Glomerular visceral epithelial cell (primary cell): Measurements from ENCODE around the gene ORC2.
"Not testable (repeated sequence)": the region's sequence is repeated elsewhere in the genome, so short reads cannot be mapped to it uniquely, and the experiment has no call there.

ENCODE experiments used
- DNase-seq: peaks from one replicate; pipeline ENCODE4 v3.0.0-alpha.2; 2016; ENCODE audit errors: extremely low spot score

ORC2 gene

DNA sequence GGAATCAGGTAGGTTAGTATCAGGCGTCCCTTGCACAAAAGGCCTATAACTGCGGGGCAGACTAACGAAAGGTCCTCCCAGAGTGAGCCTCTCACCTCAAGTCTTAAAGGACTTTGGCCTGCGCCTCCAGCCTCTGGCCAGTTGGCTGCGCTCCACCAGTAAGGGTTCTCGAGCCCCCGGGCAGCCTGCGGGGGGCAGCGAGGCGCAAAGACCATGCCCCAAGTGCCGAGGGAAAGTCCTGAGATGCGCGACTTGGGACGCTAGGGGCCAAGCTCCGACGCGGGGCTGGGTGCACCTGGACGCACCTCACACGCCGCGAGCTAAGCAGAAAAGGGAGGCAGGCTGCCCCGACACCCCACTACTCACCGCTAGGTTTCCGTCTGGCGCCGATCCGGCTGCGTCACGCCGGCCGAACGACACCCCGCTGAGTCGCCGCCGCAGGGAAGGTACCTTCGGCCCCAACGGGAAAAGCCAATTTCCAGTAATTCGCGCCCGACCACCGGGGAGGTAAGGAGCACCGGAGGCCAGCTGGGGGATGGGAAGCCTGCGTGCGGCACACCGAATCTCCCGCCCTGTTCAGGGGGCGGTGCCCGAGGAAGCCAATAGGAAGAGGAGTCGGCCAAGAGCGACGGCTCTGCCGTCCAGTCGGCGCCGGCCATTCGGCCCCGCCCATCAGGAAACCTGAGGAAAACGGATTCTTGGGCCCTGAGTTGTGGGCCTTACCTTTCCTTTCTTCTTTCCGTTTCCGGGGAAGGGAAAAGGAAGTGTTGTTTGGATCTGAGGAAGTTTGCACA lies at the start of gene ORC2:
Gene ORC2 (minus strand): TSS at position 537 of the 794 bp plus-strand sequence. CDS start 5,537 bp downstream, outside the sequence.
- peak; percentile 97 for DNase-seq

DNA sequence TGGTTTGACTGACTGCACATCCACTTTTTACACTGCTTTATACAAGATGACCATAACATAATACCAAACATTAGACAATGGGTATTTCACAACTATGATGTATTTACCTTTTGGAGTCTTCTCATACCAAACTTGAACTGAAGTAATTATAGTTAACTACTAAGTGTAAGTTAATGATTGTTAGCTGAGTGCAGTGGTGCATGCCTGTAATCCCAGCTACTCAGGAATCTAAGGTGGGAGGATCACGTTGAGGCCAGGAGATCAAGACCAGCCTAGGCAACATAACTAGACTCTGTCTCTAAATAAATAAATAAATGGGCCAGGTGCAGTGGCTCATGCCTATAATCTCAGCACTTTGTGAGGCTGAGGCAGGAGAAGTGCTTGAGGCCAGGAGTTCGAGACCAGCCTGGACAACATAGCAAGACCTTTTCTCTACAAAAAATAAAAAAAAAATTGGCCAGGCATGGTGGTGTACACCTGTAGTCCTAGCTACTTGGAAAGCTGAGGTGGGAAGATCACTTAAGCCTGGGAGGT lies 44.9 kb upstream of the ORC2 start:
- peak; percentile 79 for DNase-seq

DNA sequence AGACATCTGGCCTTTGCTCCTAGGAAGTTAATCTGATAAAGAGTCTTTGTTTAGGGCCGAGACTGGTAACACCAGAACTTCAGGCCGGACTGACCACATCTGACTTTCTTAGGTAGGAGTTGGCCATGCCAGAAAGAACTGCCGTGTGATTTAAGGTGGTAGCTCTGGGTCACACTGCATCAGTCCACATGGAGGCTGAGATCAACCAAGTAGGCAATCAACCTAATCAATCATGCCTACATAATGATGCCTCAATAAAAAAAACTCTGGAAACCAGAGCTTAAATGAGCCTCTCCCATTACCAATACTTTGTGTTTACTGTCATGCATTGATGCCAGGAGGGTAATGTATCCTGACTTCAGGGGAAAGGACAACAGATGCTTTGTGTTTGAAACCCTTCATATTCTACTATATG lies 44.1 kb upstream of the ORC2 start:
- no peak for DNase-seq

DNA sequence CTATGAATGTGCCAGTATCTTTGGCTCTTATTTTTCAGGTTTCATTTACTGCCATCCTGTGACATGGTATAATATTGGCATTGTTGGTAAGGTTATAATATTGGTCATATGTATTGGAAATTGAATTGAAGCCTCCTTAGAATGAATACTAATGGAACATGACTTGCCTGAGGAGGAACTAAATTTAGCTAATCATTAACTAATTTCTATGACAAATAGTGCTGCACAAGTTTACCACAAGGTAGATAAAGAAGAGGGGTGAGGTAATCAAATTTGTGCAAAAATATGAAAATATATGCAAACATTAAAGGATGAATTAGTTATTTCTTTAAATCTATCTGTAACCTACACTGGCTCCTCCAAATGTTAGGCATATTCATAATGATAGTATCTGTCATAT lies 43.2 kb upstream of the ORC2 start:
- peak; percentile 13 for DNase-seq

DNA sequence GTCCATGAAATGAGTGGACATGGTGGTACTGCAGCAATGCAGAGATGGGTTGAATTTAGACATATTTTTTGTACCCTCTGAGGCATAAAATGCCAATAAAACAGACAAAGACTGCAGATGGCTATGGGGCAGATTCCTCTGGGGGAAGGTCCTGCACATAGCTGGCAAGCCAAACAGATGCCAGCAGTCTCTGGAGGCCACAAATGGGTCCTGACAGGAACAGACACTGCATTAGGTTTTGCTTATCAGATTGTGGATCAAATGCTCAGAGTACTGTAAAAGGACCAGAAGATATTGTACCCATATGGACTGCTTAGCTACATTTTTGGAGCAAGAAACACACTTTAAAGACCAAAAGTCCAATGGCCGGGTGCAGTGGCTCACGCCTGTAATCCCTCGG lies 40.9 kb upstream of the ORC2 start:
- DNase-seq = no peak

DNA sequence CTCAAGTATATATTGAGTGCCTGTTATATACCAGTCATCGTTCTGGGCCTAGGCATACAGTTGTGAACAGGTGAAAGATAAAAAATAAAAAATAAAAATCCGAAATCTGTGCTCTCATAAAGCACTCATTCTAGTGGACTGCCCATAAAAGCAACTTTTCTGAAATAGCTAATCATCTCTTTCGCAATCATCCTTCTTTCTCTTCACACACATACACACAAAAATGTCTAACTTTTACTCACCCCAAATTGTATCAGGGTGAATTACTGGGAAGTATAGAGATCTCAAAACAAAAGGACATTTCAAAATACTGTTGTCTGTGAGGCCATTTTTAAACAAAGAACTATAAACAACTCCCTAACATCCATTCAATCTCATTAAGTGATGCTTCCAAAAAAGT lies 29.6 kb upstream of the ORC2 start:
- no peak for DNase-seq

DNA sequence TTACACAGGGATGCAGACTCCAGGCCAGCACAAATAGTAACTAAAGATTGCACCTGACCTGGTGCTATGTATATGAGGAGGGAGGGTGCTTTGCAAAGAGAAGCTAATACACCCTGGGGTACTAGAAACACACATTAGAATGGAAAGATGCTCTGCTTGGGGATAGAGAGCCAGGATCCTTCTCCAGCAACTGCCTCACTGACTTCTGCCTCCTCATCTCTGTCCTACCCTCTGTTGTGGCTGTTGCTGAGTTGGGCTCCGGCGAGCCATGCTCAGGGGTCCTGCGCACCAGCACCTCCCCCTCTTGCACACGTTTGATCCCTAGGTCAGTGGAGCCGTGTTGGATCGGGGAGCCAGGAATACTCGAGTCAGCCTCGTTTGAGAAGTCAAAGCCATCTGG lies 23.7 kb upstream of the ORC2 start:
- DNase-seq = no peak

DNA sequence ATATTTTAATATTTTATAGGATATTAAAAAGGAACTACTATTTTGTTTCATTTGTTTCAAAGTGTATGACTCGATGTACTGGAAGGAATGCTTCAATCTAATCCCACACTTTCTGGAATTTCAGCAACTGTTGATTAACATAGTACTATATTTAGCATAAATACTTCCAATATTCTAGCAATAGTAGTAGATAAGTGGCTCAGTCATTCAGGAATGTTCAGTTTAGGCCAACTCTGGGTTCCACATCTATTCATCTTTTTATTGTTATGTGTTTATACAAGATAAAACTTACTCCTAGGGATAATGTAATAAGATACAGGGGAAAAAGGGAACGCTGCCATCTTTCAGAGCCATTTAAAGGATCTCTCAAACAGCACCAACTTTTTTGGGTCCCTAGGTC lies 22.3 kb upstream of the ORC2 start:
- no peak for DNase-seq

DNA sequence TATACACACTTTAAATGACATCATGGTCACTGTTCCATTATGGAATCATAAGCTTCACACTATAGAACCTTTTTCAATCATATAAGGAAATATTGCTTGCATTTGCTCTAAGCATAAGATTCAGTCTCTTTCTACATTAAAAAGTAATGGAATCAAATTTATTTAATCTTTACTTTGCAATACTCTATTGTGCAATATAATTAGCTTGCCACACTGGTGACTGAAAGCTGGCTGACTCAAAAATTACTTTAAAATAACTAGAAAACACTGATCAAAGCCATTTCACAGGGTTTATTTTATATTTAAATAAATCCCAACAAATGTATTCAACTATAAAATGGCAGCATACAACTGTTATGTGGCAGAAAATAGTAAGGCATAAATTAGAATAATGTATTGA lies 13.2 kb upstream of the ORC2 start:
- no peak for DNase-seq

DNA sequence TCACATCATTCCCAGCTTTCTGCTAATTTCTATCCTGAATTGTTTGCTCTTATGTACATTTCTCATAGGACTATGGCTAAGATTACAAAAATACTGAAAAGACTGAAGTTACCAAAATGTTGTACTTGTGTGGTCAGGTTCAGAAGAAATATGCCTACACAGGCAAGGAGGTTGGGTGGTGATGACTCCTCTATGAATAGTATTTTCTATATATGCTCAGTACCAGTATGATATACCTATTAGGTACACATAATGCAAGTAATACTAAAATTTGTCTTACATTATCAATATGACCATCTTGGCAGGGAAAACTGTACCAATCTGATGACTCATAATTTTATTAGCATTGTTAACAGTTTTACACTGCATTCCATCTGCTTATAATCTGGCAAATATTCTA lies 12.2 kb upstream of the ORC2 start:
- DNase-seq = no peak

DNA sequence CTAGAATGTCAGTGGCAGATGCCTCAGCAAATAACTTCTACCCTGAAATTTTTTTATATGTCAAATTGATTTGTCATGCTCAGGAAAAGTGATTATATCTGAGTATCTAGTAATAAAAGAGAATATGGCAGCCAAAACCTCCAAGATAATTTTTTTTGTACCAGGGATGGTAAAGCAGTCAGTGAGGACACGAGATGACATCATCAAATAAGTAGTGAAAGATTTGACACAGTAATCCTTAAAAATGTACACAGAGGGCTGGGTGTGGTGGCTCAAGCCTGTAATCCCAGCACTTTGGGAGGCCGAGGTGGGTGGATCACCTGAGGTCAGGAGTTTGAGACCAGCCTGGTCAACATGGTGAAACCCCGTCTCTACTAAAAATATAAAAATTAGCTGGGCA lies 6.6 kb upstream of the ORC2 start:
- not testable (repeated sequence) for DNase-seq

DNA sequence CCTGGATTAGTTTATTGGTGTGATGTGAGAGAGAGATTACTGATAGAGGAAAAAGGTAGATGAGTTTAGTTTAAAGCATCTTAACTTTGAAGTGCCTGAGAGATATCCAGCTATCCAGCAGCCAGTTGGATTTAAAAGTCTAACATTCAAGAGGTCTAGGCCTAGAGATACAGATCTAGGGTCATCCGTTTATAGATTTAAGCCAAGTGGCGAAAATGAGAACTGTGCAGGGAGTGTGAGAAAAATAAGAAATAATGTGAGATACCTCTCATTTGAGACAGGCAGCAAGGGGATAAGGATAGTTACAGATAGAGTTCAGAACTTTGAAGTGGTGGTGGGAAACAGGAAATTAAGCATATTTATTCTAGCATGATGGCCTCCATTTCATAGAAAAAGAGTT lies 5.3 kb upstream of the ORC2 start:
- no peak for DNase-seq

DNA sequence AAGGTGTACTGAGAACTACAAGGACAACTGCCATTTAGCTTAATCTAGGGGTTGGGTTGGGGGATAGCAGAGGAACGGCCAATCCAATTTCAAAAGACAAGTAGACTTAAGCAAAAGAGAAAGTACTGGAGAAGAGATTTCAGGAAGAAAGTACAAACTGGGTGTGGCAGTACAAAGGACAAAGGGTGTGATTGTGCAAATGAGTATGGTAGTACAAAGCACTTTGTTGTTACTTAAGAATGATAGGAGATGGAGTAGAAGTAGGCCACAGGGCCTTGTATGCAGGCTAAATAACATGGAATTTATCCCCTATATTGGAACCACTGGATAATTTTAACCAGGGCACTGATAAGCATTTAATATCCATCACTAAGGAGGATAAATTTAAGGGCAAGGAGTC lies 4.7 kb upstream of the ORC2 start:
- DNase-seq = no peak

DNA sequence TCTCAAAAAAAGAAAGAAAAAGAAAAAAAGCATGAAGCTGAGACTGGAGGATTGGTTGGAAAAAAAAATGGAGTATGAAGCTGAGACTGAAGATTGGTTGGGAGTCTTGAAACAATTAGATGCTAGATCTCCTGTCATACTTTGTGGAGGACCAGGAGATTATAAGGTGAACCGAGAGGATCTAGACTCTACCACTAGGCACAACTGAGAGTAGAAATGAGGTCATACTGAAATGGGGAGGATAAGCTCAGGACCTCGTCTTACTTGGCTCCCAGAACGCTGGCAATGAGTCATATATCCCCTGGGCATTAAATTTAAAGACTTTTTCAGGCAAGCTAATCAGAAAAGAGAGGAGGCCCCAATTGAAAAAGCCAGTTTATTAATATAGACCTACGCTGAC lies 3.3 kb upstream of the ORC2 start:
- DNase-seq = peak; percentile 54

DNA sequence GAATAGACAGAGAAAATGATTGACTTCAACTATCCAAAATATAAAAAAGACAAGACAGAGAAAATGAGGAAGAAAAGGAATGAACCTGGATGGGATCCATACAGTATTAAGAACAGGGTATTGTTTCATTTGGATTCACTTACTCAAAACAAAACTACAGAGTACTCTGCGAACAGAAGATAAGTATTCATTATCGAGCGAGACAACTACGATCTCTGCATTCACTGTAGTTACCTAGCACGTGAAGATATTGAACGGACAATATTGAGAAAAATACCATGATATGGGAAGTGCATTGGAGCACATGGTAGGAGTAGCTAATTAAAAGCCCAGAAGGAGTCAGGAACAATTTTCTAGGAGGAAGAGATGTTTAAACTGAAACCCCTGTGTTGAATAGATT lies 1.0 kb upstream of the ORC2 start:
- no peak for DNase-seq

DNA sequence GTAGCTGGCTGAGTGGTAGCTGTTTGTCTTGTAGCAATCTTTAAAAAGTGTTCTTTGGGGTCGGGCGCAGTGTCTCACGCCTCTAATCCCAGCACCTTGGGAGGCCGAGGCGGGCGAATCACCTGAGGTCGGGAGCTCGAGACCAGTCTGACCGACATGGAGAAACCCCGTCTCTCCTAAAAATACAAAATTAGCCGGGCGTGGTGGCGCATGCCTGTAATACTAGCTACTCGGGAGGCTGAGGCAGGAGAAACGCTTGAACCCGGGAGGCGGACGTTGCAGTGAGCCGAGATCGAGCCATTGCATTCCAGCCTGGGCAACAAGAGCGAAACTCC lies 425 bp upstream of the ORC2 start:
- DNase-seq = not testable (repeated sequence)

DNA sequence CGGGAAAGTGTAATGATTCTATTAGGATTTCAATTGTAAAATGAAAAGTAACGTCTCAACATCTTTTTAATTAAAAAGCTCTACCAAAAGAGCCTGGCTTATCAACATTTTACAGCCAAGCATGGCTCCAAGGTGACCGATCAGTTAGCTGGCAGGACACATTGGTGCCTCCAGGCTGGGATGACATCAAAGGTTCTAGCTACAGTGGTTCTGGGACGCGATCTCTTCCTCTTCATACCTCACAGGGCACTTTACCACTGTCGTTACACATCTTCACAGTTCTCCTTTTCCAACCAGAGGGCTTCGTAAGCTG lies 693 bp downstream of the ORC2 start:
- no peak for DNase-seq

DNA sequence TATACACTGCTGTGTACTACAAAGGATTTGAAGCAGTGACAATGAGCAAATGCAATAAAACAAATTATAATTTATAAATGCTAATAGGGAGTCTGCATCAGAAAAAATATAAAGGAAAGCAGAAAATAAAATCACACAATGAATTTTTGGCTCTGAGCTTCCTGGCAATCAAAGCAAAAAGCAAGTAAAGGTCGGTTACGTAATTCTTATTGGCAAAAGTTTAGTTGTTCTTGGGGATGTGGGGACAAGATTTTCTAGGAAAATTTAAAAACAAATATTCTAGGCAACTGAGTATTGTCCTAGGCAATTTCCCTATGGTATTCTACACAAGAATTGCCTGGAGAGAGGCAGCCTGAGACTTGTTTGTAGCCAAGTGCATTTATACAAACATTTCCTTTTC lies 1.8 kb downstream of the ORC2 start:
- DNase-seq = no peak

DNA sequence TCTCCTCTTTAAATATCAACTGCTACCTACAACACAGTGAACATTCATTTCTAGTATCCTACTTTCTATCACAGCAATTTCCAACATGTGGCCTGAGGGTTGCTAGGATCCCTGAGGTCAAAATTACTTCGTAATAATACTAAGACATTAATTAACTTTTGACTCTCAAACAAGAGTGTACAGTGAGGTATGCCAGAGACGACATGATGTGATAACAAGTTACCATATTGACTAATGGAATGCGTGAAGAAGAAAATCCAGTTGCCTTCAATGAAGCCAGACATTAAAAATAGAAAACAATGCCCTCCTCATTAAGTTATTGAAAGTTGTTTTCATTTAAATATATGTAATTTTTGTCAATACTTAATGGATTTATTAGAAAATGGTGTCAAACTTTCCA lies 13.1 kb downstream of the ORC2 start:
- DNase-seq = no peak

DNA sequence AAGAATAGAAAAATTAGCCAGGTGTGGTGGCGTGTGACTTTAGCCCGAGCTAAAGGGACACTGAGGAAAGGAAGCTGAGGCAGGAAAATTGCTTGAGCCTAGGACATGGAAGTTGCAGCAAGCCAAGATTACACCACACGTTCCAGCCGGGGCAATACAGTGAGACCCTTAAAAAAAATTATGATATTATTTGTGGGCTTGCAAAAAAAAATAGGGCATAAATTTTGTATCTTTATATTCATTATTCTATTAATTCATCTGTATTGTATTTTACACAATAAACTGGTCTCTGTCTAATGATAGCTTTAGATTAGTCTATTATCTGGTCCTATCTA lies 18.1 kb downstream of the ORC2 start:
- no peak for DNase-seq

DNA sequence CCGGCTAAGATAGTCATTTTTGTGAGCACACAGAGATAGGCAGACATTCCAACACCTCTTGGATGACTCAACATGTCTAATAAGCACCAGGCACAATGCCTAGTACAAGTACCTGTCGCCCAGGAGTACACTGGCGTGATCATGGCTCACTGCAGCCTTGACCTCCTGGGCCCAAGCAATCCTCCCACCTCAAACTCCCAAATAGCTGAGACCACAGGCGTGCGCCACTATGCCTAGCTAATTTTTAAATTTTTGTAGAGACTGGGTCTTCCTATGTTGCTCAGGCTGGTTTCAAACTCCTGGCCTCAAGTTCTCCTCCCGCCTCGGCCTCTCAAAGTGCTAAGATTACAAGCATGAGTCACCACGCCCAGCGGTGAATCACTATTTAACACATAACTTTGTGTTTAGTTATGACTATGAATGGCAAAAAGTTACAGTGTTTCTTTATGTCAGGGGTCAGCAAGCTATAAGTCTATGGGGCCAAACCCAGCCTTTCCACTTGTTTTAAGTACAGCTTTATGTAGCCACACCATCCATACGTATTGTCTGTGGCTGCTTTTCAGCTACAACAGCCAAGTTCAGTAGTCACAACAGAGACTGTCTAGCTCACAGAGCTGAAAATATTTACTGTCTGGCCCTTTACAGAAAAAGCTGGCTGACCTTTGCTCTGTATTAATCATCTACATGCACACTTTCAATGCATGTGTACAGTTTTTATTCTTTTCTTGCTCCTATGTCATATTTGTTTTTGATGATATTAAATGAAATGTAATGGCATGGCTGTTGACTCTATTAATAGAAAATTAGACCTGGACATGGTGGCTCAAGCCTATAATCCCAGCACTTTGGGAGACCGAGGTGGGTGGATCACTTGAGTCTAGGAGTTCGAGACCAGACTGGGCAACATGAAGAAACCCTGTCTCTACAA lies 18.7 kb downstream of the ORC2 start:
- DNase-seq = peak; percentile 74

DNA sequence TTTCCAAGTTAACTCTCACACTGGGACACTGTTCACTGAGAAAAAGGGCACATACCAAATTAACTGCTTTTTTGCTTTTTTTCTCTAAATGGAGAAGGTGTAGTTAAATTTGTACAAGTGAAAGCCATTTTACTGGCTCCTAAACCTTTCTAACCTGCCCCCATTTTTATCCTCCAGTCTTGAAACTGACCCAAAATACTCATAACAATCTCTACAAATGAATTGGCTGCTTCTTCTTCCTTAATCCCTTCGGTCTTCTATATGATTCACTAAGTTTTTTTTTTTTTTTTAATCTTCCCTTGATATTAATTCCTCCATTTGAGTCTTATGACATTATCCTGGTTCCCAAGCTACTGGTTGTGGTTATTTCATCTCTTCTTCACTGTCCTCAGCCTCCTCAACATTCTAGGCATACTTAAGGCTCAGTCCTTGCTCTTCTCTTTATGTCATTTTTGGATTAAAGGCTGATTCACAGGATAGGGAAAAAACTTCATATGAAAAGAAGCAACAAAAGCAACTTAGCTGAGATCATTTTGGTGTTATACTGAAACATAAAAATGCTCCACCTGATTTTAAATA lies 19.8 kb downstream of the ORC2 start:
- no peak for DNase-seq

DNA sequence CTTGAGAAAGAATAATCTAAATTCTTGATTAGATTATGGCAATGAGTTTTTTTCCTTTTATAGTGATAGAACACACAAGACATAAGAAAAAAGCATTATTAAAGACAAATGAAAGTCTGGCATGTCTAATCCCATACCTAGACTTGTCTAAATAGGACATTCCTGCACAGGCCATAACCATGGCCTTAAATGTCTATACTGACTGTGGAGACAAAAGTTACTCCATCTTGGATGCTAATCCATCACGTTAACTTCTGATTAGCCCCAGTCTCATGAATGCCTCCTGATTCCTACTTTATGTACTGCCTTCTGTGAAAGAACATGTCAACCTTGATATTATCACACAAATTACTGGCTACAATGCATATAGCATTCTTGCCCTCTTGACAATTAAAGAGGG lies 23.6 kb downstream of the ORC2 start:
- no peak for DNase-seq
